GM21717 (cell line): ENCODE results near the gene LIM2.
A peak's percentile ranks its signal among the peaks of the same experiment; 100 is the strongest.

Experiments used
- ATAC-seq: cut with Tn5 transposase; IDR thresholded peaks from one replicate; pipeline ENCODE4 v1.9.1; 2021; ENCODE audit warnings: mild to moderate bottlenecking, moderate library complexity; ENCODE audit not compliant: unreplicated experiment

LIM2 gene

GRCh38 chr19:51366389-51367254 lies 21.2 kb downstream of the LIM2 start:
- ATAC-seq: peak; percentile 41

GRCh38 chr19:51365965-51366388 lies 21.8 kb downstream of the LIM2 start, which contains the start of gene ETFB:
Gene ETFB (minus strand): TSS chr19:51366388. CDS start chr19:51366326, 62 bp downstream.
- ATAC-seq: no peak

GRCh38 chr19:51365211-51365964 lies 22.4 kb downstream of the LIM2 start:
- ATAC-seq: no peak

- ATAC-seq: no peak
Measured at GRCh38 chr19:51364200-51365106, 23.3 kb downstream of the LIM2 start.

GRCh38 chr19:51361239-51361638 lies 26.5 kb downstream of the LIM2 start:
- no peak for ATAC-seq

GRCh38 chr19:51359294-51359693 lies 28.5 kb downstream of the LIM2 start:
- ATAC-seq: no peak

GRCh38 chr19:51357952-51358351 lies 29.8 kb downstream of the LIM2 start:
- no peak for ATAC-seq

GRCh38 chr19:51356159-51356801 lies 31.5 kb downstream of the LIM2 start:
- no peak for ATAC-seq

- no peak for ATAC-seq
Measured at GRCh38 chr19:51354742-51355148, 33.0 kb downstream of the LIM2 start.

GRCh38 chr19:51354103-51354741 lies 33.6 kb downstream of the LIM2 start:
- no peak for ATAC-seq

GRCh38 chr19:51352783-51353360 lies 34.9 kb downstream of the LIM2 start:
- no peak for ATAC-seq

- ATAC-seq: no peak
Measured at GRCh38 chr19:51351266-51351990, 36.3 kb downstream of the LIM2 start.

GRCh38 chr19:51347209-51347928 lies 40.4 kb downstream of the LIM2 start:
- ATAC-seq: no peak

GRCh38 chr19:51346742-51347141 lies 41.0 kb downstream of the LIM2 start:
- no peak for ATAC-seq

- ATAC-seq: no peak
Measured at GRCh38 chr19:51345076-51345620, 42.6 kb downstream of the LIM2 start.

GRCh38 chr19:51342631-51343569 lies 44.9 kb downstream of the LIM2 start:
- ATAC-seq: no peak
